Measurements from ENCODE around the gene COPS3.

COPS3 gene

DNA sequence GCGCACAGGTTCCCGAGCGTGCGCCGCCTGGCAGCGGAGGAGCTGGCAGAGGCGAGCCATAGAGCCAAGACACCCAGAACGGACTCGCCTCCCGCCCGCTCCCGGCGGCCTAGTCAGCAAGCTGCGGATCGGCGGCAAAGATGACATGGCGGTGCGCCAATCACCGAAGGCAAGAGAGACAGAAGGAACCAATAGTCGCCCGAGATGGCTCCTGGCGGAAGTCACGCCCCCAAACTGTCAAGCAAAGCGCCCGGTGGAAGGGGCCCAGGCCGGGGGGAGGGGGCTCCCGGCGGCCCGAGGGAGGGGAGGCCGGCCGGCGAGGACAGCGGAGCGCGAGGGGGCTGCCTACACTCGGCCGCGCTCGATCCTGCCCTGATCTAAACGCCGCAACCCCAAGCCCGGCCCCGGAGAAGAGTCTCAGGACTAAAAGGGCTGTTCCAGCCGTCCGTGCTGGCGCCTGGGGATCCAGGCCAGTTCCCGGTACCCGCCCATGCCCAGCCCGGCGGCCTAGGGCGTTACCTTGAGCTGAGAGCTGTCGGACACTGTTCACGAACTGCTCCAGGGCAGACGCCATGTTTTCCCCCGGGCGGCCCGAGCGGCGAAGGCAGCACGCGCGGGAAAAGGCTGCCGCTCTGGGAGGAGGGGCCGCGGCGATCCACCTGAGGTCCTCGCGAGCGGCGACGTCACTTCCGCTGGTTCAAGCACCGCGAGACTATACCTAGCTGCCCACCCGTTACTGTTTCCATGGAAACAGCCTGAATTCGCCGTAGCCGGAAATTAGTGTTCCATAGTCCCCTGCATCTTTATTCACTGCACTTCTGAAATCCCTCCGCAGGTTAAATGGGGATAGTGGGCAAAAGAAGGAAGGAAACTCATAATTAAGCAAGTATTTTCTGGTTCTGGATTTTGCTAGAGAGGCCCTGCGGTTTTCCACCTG, at the start of gene COPS3:
Gene COPS3 (minus strand): TSS at position 634 of the 937 bp plus-strand sequence. CDS start 60 bp downstream, at position 574.
- ATAC-seq, result peak; percentile 96
- TF ChIP-seq ZNF8 (CRISPR knock-in tag; IDR thresholded peaks at IDR 0.05), result no peak
- TF ChIP-seq, protein P1, sequence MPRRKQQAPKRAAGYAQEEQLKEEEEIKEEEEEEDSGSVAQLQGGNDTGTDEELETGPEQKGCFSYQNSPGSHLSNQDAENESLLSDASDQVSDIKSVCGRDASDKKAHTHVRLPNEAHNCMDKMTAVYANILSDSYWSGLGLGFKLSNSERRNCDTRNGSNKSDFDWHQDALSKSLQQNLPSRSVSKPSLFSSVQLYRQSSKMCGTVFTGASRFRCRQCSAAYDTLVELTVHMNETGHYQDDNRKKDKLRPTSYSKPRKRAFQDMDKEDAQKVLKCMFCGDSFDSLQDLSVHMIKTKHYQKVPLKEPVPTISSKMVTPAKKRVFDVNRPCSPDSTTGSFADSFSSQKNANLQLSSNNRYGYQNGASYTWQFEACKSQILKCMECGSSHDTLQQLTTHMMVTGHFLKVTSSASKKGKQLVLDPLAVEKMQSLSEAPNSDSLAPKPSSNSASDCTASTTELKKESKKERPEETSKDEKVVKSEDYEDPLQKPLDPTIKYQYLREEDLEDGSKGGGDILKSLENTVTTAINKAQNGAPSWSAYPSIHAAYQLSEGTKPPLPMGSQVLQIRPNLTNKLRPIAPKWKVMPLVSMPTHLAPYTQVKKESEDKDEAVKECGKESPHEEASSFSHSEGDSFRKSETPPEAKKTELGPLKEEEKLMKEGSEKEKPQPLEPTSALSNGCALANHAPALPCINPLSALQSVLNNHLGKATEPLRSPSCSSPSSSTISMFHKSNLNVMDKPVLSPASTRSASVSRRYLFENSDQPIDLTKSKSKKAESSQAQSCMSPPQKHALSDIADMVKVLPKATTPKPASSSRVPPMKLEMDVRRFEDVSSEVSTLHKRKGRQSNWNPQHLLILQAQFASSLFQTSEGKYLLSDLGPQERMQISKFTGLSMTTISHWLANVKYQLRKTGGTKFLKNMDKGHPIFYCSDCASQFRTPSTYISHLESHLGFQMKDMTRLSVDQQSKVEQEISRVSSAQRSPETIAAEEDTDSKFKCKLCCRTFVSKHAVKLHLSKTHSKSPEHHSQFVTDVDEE (CRISPR knock-in tag; IDR thresholded peaks at IDR 0.05), result no peak
- TF ChIP-seq SNAI2 (CRISPR knock-in tag; IDR thresholded peaks at IDR 0.05), result no peak
- TF ChIP-seq ZFP3 (CRISPR knock-in tag; IDR thresholded peaks at IDR 0.05), result no peak
- TF ChIP-seq ZC3H10 (CRISPR knock-in tag; IDR thresholded peaks at IDR 0.05), result no peak
- no peak for TF ChIP-seq OSR1 (CRISPR knock-in tag; IDR thresholded peaks at IDR 0.05)
- no peak for TF ChIP-seq ARNTL (CRISPR knock-in tag; IDR thresholded peaks at IDR 0.05; ENCODE audit: borderline replicate concordance, low read depth)
- TF ChIP-seq POU6F1 (CRISPR knock-in tag; IDR thresholded peaks at IDR 0.05; ENCODE audit: borderline replicate concordance, low read depth), result no peak
- no peak for TF ChIP-seq PATZ1 (CRISPR knock-in tag; IDR thresholded peaks at IDR 0.05; ENCODE audit: borderline replicate concordance)
- TF ChIP-seq GLIS3 (CRISPR knock-in tag; IDR thresholded peaks at IDR 0.05), result no peak
- no peak for TF ChIP-seq ZNF565 (CRISPR knock-in tag; conservative IDR thresholded peaks at IDR 0.05; ENCODE audit: low read depth)
- no peak for TF ChIP-seq CREB5 (CRISPR knock-in tag; IDR thresholded peaks at IDR 0.05; ENCODE audit: low read depth)
- no peak for TF ChIP-seq TCF4 (CRISPR knock-in tag; IDR thresholded peaks at IDR 0.05; ENCODE audit: borderline replicate concordance)
- TF ChIP-seq CSDC2 (CRISPR knock-in tag; IDR thresholded peaks at IDR 0.05), result no peak
- no peak for TF ChIP-seq ESRRG (CRISPR knock-in tag; IDR thresholded peaks at IDR 0.05)

GRCh38 chr17:17328251-17328650, 47.2 kb upstream of the COPS3 start:
- TF ChIP-seq ESRRG (CRISPR knock-in tag; IDR thresholded peaks at IDR 0.05) (no peak), ZNF8 (CRISPR knock-in tag; IDR thresholded peaks at IDR 0.05) (no peak), ISL1 (CRISPR knock-in tag; IDR thresholded peaks at IDR 0.05) (no peak), BACH2 (CRISPR knock-in tag; IDR thresholded peaks at IDR 0.05; ENCODE audit: borderline replicate concordance) (no peak), OSR1 (CRISPR knock-in tag; IDR thresholded peaks at IDR 0.05) (no peak), CREB5 (CRISPR knock-in tag; IDR thresholded peaks at IDR 0.05; ENCODE audit: low read depth) (no peak), ZNF565 (CRISPR knock-in tag; conservative IDR thresholded peaks at IDR 0.05; ENCODE audit: low read depth) (no peak), CSRNP3 (CRISPR knock-in tag; IDR thresholded peaks at IDR 0.05) (no peak), PPARA (CRISPR knock-in tag; IDR thresholded peaks at IDR 0.05; ENCODE audit: borderline replicate concordance) (no peak), SNAI2 (CRISPR knock-in tag; IDR thresholded peaks at IDR 0.05) (no peak), ARNTL (CRISPR knock-in tag; IDR thresholded peaks at IDR 0.05; ENCODE audit: borderline replicate concordance, low read depth) (no peak), POU6F1 (CRISPR knock-in tag; IDR thresholded peaks at IDR 0.05; ENCODE audit: borderline replicate concordance, low read depth) (no peak), CSDC2 (CRISPR knock-in tag; IDR thresholded peaks at IDR 0.05) (no peak), TOX (CRISPR knock-in tag; IDR thresholded peaks at IDR 0.05; ENCODE audit: borderline replicate concordance) (no peak), PATZ1 (CRISPR knock-in tag; IDR thresholded peaks at IDR 0.05; ENCODE audit: borderline replicate concordance) (no peak)
- ATAC-seq, result no peak
